GM23248 (cell line): ENCODE results near the gene GUCA2A.

Source experiments
- EZH2 ChIP-seq: fragments of 200-600 bp; sonication (generic); IDR thresholded peaks from 2 replicates; pipeline ENCODE4 v1.6.1; 2018; ENCODE audit warnings: antibody characterized with exemption, mild to moderate bottlenecking; ENCODE audit not compliant: insufficient read depth, poor library complexity, severe bottlenecking
- EZH2phosphoT487 ChIP-seq: fragments of 200-600 bp; sonication (generic); IDR thresholded peaks from 2 replicates; pipeline ENCODE4 v1.6.1; 2018; ENCODE audit warnings: antibody characterized with exemption, moderate library complexity, mild to moderate bottlenecking, low read depth; ENCODE audit not compliant: insufficient read depth

GRCh38 chr1:42211224-42211623 is 46.7 kb upstream of the GUCA2A start:
- TF ChIP-seq EZH2phosphoT487: no peak
- no peak for TF ChIP-seq EZH2
